ENCODE results near the gene LTB4R. TPM values are rescaled to one million over a fixed set of nuclear protein-coding genes. Genes with fewer than 3 reads are reported as not detected.
A peak's percentile ranks its signal among the peaks of the same experiment; 100 is the strongest.

LTB4R gene
- total RNA-seq, 1 experiment from 2014 or later, result 13.4 TPM

GRCh38 chr14:24365600-24366412 is 54.5 kb downstream of the LTB4R start:
- Mint-ChIP-seq H3K27ac (ENCODE audit: unreplicated experiment) (peak overlapping the region; percentile 86), H3K4me1 (ENCODE audit: low read depth, unreplicated experiment) (peaks cover 11% of the 10 kb centered on the region), H3K4me3 (ENCODE audit: low read depth, unreplicated experiment) (peak overlapping the region; percentile 66), H3K9me3 (ENCODE audit: low read depth, unreplicated experiment) (no peaks in the 10 kb centered on the region), H3K27me3 (ENCODE audit: unreplicated experiment) (no peaks in the 10 kb centered on the region), H3K36me3 (ENCODE audit: insufficient read depth, unreplicated experiment) (peaks cover 32% of the 10 kb centered on the region)
- intact Hi-C loops (cut with micrococcal nuclease; ENCODE audit: unreplicated experiment), result loop anchor here (1.0 to 5.0 kb wide), 4 partner anchors 26 to 65 kb away; no protein-coding TSS in a partner anchor
- peak; percentile 91 for DNase-seq
- BruUV-seq (replicated peaks), result TSS peak; percentile 78
- CTCF ChIA-PET, result interaction anchor here (0.6 to 2.3 kb wide), 13 partner anchors 14 to 726 kb away, joined by 3 to 53 read pairs (median 7); partner anchors contain the start of genes CBLN3, KHNYN, NYNRIN and RIPK3
- TF ChIP-seq CTCF (IDR thresholded peaks at IDR 0.05; ENCODE audit: unreplicated experiment), result peak; percentile 82

- H3K36me3 Mint-ChIP-seq (ENCODE audit: insufficient read depth, unreplicated experiment), result peaks cover 32% of the 10 kb centered on the region
- DNase-seq, result no peak
- H3K27ac Mint-ChIP-seq (ENCODE audit: unreplicated experiment), result peak overlapping the region; percentile 86
- BruUV-seq (replicated peaks), result no TSS peak
- no peak for TF ChIP-seq CTCF (IDR thresholded peaks at IDR 0.05; ENCODE audit: unreplicated experiment)
- intact Hi-C loops (cut with micrococcal nuclease; ENCODE audit: unreplicated experiment), result loop anchor here (1.0 to 5.0 kb wide), 2 partner anchors 34 to 46 kb away; no protein-coding TSS in a partner anchor
- H3K27me3 Mint-ChIP-seq (ENCODE audit: unreplicated experiment), result no peaks in the 10 kb centered on the region
- H3K4me1 Mint-ChIP-seq (ENCODE audit: low read depth, unreplicated experiment), result peaks cover 11% of the 10 kb centered on the region
- CTCF ChIA-PET, result interaction anchor here (0.6 to 2.3 kb wide), 10 partner anchors 13 to 727 kb away, joined by 3 to 53 read pairs (median 6); partner anchors contain the start of genes CBLN3, KHNYN and RIPK3
- peak overlapping the region; percentile 66 for H3K4me3 Mint-ChIP-seq (ENCODE audit: low read depth, unreplicated experiment)
- no peaks in the 10 kb centered on the region for H3K9me3 Mint-ChIP-seq (ENCODE audit: low read depth, unreplicated experiment)
Observed at GRCh38 chr14:24366413-24366720, 55.1 kb downstream of the LTB4R start.

- CTCF ChIA-PET, result interaction anchor here (0.7 to 2.3 kb wide), 8 partner anchors 13 to 64 kb away, joined by 3 to 53 read pairs (median 6); partner anchors contain the start of genes CBLN3, KHNYN and RIPK3
Observed at GRCh38 chr14:24366721-24367513, 55.6 kb downstream of the LTB4R start.

More at GRCh38 chr14:24366721-24367513, 55.6 kb downstream of the LTB4R start:
- Mint-ChIP-seq H3K4me1 (ENCODE audit: low read depth, unreplicated experiment) (peaks cover 11% of the 10 kb centered on the region), H3K27me3 (ENCODE audit: unreplicated experiment) (no peaks in the 10 kb centered on the region), H3K27ac (ENCODE audit: unreplicated experiment) (peak overlapping the region; percentile 69), H3K9me3 (ENCODE audit: low read depth, unreplicated experiment) (no peaks in the 10 kb centered on the region), H3K4me3 (ENCODE audit: low read depth, unreplicated experiment) (peak overlapping the region; percentile 66), H3K36me3 (ENCODE audit: insufficient read depth, unreplicated experiment) (peaks cover 32% of the 10 kb centered on the region)
- DNase-seq, result peak; percentile 93
- intact Hi-C loops (cut with micrococcal nuclease; ENCODE audit: unreplicated experiment), result loop anchor here (1.0 to 5.0 kb wide), 2 partner anchors 35 to 45 kb away; no protein-coding TSS in a partner anchor
- no TSS peak for BruUV-seq (replicated peaks)
- TF ChIP-seq CTCF (IDR thresholded peaks at IDR 0.05; ENCODE audit: unreplicated experiment), result no peak

Other genes starting within 250 kb of the LTB4R start
- gene CPNE6, start 239.9 kb upstream of the LTB4R start, total RNA-seq (2022), result not detected in 2 replicates
- 38.0 and 43.6 TPM in 2 replicates for gene PCK2, start 217.2 kb upstream of the LTB4R start, total RNA-seq (2022)
- gene DCAF11, start 196.7 kb upstream of the LTB4R start, total RNA-seq (2022), result 58.2 and 63.4 TPM in 2 replicates
- gene NRL, start 196.6 kb upstream of the LTB4R start, total RNA-seq (2022), result 1.8 and 2.3 TPM in 2 replicates
- 0.47 and 0.98 TPM in 2 replicates for gene FITM1, start 180.8 kb upstream of the LTB4R start, total RNA-seq (2022)
- gene PSME1, start 175.3 kb upstream of the LTB4R start, total RNA-seq (2022), result 259 and 289 TPM in 2 replicates
- 38.0 and 39.2 TPM in 2 replicates for gene EMC9, start 169.9 kb upstream of the LTB4R start, total RNA-seq (2022)
- 288 and 359 TPM in 2 replicates for gene PSME2, start 164.9 kb upstream of the LTB4R start, total RNA-seq (2022)
- gene RNF31, start 164.0 kb upstream of the LTB4R start, total RNA-seq (2022), result 95.9 and 103 TPM in 2 replicates
- gene IRF9, start 150.2 kb upstream of the LTB4R start, total RNA-seq (2022), result 124 and 184 TPM in 2 replicates
- gene REC8, start 139.4 kb upstream of the LTB4R start, total RNA-seq (2022), result 37.5 and 42.7 TPM in 2 replicates
- 82.6 and 86.4 TPM in 2 replicates for gene IPO4, start 122.7 kb upstream of the LTB4R start, total RNA-seq (2022)
- 68.0 and 70.9 TPM in 2 replicates for gene TM9SF1, start 116.1 kb upstream of the LTB4R start, total RNA-seq (2022)
- 0.47 TPM in 1 of 2 replicates, not detected in the other for gene TSSK4, start 105.8 kb upstream of the LTB4R start, total RNA-seq (2022)
- 53.2 and 60.8 TPM in 2 replicates for gene CHMP4A, start 98.0 kb upstream of the LTB4R start, total RNA-seq (2022)
- 7.4 and 8.9 TPM in 2 replicates for gene MDP1, start 95.4 kb upstream of the LTB4R start, total RNA-seq (2022)
- gene NEDD8, start 79.1 kb upstream of the LTB4R start, total RNA-seq (2022), result 192 and 198 TPM in 2 replicates
- gene GMPR2, start 78.6 kb upstream of the LTB4R start, total RNA-seq (2022), result 61.3 and 63.4 TPM in 2 replicates
- gene TINF2, start 68.9 kb upstream of the LTB4R start, total RNA-seq (2022), result 38.3 and 40.4 TPM in 2 replicates
- gene TGM1, start 48.3 kb upstream of the LTB4R start, total RNA-seq (2022), result 4.5 and 7.5 TPM in 2 replicates
- 35.3 and 42.2 TPM in 2 replicates for gene RABGGTA, start 39.9 kb upstream of the LTB4R start, total RNA-seq (2022)
- 18.6 and 19.7 TPM in 2 replicates for gene DHRS1, start 11.7 kb upstream of the LTB4R start, total RNA-seq (2022)
- 35.9 and 40.2 TPM in 2 replicates for gene NOP9, start 11.7 kb upstream of the LTB4R start, total RNA-seq (2022)
- 0.17 TPM in 1 of 2 replicates, not detected in the other for gene CIDEB, start 3.5 kb upstream of the LTB4R start, total RNA-seq (2022)
- 19.3 and 25.8 TPM in 2 replicates for gene LTB4R2, start 1.4 kb upstream of the LTB4R start, total RNA-seq (2022)
- 3.0 and 3.4 TPM in 2 replicates for gene ADCY4, start 23.6 kb downstream of the LTB4R start, total RNA-seq (2022)
- 11.0 and 12.6 TPM in 2 replicates for gene RIPK3, start 28.5 kb downstream of the LTB4R start, total RNA-seq (2022)
- 10.7 and 12.8 TPM in 2 replicates for gene NFATC4, start 56.7 kb downstream of the LTB4R start, total RNA-seq (2022)
- gene NYNRIN, start 87.5 kb downstream of the LTB4R start, total RNA-seq (2022), result 7.5 and 8.4 TPM in 2 replicates
- gene CBLN3, start 118.2 kb downstream of the LTB4R start, total RNA-seq (2022), result 0.99 and 1.7 TPM in 2 replicates
- 47.6 and 54.6 TPM in 2 replicates for gene KHNYN, start 118.5 kb downstream of the LTB4R start, total RNA-seq (2022)
- gene SDR39U1, start 131.3 kb downstream of the LTB4R start, total RNA-seq (2022), result 43.7 and 59.0 TPM in 2 replicates
- not detected in 2 replicates for gene CMA1, start 196.8 kb downstream of the LTB4R start, total RNA-seq (2022)

All from Calu3 (cell line).